GM10248 (cell line): Measurements from ENCODE around the gene LCN15.

Source experiments
- CTCF ChIA-PET: fragments of 300-600 bp; sonication (Branson Sonifier 250); formaldehyde crosslinking; extraction: SDS; loops from one replicate; lab custom pipeline; 2021; ENCODE audit warnings: antibody characterized with exemption; lab: Yijun Ruan, JAX
- POLR2A ChIA-PET: fragments of 350-650 bp; sonication (Branson Sonifier 250); formaldehyde crosslinking; extraction: SDS; loops from one replicate; lab custom pipeline; 2020; ENCODE audit warnings: antibody characterized with exemption; lab: Yijun Ruan, JAX
- DNase-seq: peaks from one replicate; pipeline ENCODE4 v3.0.0; 2012; ENCODE audit errors: extremely low spot score
- TF ChIP-seq, protein P1 (sequence below): IDR thresholded peaks from 2 replicates; pipeline ENCODE4 v1.5.1; 2012; ENCODE audit warnings: mild to moderate bottlenecking, low read depth; ENCODE audit errors: extremely low read depth, missing control alignments, control extremely low read depth

LCN15 gene

DNA sequence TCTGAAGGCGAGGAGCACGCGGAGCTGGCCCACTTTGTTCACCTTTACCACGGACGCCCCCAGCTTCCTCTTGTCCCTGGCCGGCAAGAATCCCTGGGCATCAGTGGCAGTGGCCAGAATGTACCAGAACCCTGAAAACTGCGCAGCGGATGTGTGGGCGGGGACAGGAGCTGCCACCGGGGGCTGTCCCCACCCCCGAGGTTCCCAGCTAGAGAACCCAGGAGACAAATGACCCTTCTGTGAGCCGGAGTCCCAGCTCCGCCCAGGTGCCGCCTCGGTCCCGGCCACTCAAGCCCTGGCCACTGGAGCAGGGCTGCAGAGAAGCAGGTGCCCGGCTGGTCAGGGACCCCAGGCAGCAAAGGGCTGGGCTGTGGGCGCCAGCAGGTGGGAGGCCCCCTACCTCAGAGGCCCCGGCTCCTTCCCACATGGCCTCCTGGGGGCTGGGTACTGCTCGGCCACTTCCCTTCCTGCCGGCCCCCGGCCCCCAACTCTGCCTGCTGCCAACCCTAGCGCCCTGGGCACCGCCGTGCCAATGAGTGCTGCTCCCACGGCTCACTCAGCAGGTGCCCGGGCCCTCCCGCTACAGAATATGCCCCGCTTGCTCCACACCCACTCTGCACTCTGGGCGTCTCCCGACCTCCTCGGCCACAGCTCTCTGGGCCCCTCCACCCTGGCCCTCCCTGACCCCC, 22.3 kb downstream of the LCN15 start:
- CTCF ChIA-PET: interaction anchor here (0.7 to 3.4 kb wide), 10 partner anchors 9 to 495 kb away, joined by 3 to 27 read pairs (median 3); partner anchors contain the start of gene LCN8
- DNase-seq: peak; percentile 88
- POLR2A ChIA-PET: interaction anchor here (1.4 to 1.5 kb wide), 2 partner anchors 12 to 14 kb away, joined by 6 to 18 read pairs; no protein-coding TSS in a partner anchor
- TF ChIP-seq, protein P1, sequence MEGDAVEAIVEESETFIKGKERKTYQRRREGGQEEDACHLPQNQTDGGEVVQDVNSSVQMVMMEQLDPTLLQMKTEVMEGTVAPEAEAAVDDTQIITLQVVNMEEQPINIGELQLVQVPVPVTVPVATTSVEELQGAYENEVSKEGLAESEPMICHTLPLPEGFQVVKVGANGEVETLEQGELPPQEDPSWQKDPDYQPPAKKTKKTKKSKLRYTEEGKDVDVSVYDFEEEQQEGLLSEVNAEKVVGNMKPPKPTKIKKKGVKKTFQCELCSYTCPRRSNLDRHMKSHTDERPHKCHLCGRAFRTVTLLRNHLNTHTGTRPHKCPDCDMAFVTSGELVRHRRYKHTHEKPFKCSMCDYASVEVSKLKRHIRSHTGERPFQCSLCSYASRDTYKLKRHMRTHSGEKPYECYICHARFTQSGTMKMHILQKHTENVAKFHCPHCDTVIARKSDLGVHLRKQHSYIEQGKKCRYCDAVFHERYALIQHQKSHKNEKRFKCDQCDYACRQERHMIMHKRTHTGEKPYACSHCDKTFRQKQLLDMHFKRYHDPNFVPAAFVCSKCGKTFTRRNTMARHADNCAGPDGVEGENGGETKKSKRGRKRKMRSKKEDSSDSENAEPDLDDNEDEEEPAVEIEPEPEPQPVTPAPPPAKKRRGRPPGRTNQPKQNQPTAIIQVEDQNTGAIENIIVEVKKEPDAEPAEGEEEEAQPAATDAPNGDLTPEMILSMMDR: no peak

DNA sequence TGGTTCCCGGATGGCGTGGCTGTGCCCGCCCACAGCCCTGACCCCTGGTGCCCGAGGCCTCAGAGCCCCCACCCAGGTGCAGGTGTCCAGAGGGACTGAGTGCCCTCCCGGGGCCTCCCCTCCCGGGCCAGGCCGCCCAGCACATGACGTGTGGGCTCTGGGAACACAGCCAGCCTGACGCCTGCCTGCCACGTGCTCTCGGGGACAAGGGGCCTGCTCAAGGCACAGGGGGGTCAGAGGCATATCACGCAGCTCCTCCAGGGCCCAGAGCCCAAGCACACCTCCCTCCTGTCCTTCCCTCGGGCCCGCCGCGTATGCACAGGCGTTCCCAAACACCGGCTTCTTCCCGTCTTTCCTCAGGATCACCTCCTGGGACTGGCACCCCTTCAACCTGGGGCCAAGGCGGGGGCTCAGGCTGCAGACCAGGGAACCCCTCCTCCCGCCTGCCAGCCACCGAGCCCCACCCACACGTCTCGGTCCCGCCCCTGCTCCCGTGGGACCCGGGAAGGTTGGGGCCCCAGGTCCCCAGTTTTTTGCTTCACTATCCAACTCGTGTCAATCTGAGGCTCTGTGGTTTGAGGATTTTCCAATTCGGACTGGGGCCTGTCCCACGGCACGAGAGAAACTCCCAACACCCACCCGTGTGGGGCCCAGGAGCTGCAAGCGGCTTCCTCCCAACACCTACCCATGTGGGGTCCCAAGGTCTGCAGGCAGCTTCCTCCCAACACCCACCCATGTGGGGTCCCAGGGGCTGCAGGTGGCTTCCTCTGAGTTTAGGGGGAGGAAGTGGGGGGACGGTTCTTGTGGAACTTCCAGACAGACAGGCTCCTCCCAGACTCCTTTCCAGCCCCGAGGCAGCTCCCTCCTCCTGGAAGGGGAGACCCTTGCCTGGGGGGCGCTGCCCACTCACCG, 23.1 kb downstream of the LCN15 start:
- ChIA-PET POLR2A (interaction anchor here (1.4 to 1.5 kb wide), 2 partner anchors 12 to 13 kb away, joined by 6 to 18 read pairs; no protein-coding TSS in a partner anchor), CTCF (interaction anchor here (0.7 to 3.4 kb wide), 11 partner anchors 9 to 496 kb away, joined by 3 to 27 read pairs (median 3); partner anchors contain the start of gene LCN8)
- peak; percentile 64 for DNase-seq
- TF ChIP-seq, protein P1: no peak

DNA sequence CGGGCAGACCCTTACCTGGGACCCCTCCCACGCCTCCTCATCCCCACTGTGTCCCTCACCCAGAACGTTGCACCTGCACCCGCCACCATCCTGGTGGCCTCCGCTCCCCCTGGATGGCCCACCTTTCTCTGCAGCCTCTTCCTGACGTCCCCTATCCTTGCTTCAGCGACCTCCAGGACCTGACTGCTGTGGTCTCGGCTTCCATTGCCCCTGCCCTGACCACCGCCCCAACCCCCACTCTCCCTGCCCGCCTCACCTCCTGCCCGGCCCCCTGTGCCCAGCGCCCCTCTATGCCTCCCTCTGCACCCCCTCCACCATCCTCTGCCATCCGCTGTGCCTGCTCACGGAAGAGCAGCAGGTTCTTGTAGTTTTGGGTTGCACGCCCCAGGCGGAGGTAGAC, 23.8 kb downstream of the LCN15 start:
- TF ChIP-seq, protein P1: no peak
- ChIA-PET CTCF (interaction anchor here (0.7 to 3.4 kb wide), 4 partner anchors 12 to 43 kb away, joined by 3 to 27 read pairs (median 14); partner anchors contain the start of gene LCN8), POLR2A (no interaction called here)
- DNase-seq: no peak

DNA sequence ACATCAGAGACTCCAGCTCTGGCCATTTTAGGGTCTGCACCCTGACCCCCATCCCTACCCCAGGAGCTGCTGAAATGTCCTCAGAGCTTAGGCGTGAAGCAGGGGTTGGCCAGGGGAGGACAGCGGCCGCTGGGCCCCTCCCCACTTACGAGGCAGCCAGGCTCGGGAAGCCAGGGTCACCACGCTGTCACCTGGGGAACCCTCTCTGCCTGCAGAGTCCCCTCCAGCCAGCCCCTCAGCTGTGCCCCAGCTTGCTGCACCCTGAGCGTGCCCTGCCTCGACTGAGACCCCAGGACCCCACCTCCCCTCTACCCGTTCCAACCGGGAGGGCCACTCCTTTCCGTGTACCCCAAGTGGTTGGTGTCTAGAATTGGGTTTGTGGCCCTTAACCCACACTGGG, 24.2 kb downstream of the LCN15 start:
- TF ChIP-seq, protein P1: no peak
- CTCF ChIA-PET: interaction anchor here (0.7 to 0.8 kb wide), 2 partner anchors 12 to 289 kb away, joined by 4 to 5 read pairs; no protein-coding TSS in a partner anchor
- POLR2A ChIA-PET: no interaction called here
- no peak for DNase-seq

DNA sequence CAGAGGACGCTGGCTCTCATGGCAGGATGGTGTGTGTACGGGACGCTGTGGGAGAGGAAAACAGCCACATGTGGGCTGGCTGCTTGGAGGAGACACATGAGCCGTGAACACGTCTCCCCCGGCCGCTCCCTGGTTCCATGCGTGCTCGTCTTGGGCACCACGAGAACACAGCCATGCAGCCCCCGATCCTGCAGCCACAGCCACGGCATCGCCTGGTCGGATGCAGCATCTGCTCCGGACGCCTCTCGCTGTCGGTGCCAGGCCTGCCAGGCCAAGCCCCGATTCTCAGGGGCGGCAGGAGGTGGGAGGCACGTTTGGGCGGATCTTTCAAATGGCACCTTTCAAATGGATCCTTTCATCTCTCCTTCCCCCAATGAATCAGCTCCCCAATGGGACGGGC, 24.8 kb downstream of the LCN15 start:
- ChIA-PET CTCF (interaction anchor here (0.7 to 0.8 kb wide), 2 partner anchors 12 to 290 kb away, joined by 4 to 5 read pairs; no protein-coding TSS in a partner anchor), POLR2A (no interaction called here)
- TF ChIP-seq, protein P1: no peak
- DNase-seq: no peak

DNA sequence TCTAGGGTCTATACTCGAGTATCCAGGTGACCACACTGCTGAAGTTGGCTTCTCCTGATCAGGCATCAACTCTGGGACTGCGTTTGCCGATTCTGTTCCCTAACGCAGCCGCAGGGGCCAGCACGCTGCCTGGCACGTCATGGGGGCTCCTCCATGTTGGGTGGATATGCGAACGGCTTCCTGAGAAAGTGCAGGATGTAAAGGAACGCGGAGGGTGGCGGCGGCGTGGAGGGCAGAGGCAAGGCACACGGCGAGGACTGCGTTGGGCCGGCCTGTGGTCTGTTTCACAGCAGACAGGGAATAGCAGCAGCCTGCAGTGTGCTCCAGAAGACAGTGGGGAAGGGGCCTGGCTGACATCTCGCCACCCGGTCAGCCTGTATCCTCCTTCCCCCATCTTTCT, 25.4 kb downstream of the LCN15 start:
- ChIA-PET CTCF (no interaction called here), POLR2A (interaction anchor here (1.5 kb wide), 1 partner anchor 11 kb away, joined by 3 read pairs; no protein-coding TSS in a partner anchor)
- TF ChIP-seq, protein P1: no peak
- no peak for DNase-seq
